ENCODE data around the gene ATG7.

Gene ATG7

DNA sequence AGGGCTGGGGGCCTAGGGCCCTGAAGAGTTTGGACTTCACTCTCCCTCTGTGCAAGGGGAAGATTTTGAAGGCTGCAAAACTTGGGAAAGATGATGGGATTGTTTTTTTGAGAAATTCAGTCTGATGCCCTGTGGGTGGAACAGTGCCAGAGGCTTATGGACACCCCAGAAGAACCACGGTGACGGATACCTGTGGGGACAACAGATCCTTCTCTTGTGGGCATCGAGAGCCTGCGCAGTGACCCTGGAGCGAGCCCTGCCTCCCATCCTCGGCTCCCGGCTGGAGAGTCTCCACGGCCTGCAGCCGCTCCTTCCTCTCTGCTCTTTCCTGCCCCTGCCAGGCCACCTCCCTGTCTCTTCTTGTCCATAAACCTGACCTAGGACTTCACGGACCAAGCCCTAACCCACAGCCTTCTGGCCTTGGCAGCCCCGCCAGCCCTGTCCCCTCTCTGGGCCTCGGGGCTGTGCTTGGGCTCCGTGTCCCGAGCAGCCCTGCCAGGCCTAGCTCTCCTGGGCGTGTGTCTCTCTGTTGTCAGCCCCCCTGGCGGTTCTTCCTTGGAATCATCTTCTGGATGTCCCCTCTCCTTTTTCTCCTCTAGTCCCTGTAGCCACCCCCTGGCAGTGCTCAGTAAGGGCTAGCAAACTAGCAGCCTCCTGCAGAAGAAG is 273.1 kb downstream of the ATG7 start:
- no peak overlapping the region for H3K4me2 ChIP-seq (ENCODE audit: low read depth, low read length, poor library complexity, severe bottlenecking)
- no peaks in the 10 kb centered on the region for H3K27me3 ChIP-seq (ENCODE audit: low read length)
- no peak overlapping the region for H3K27ac ChIP-seq (ENCODE audit: low read depth, low read length)
- H3K9me2 ChIP-seq (replicated peaks; ENCODE audit: insufficient read depth, low read length), result no peaks in the 10 kb centered on the region
- H3K4me3 ChIP-seq (ENCODE audit: insufficient read depth, low read length, poor library complexity, severe bottlenecking), result no peak overlapping the region
- no peaks in the 10 kb centered on the region for H3K79me2 ChIP-seq (ENCODE audit: insufficient read depth, low read length)
- no peak overlapping the region for H2AFZ ChIP-seq (ENCODE audit: low read depth, low read length, severe bottlenecking)
- no peak overlapping the region for H3K9ac ChIP-seq (ENCODE audit: low read length)
- H3F3A ChIP-seq (ENCODE audit: insufficient read depth), result peaks cover 11% of the 10 kb centered on the region; the same call in 1 of the 2 replicates
- H4K20me1 ChIP-seq (ENCODE audit: low read depth, low read length), result no peaks in the 10 kb centered on the region
- no peaks in the 10 kb centered on the region for H3K36me3 ChIP-seq (ENCODE audit: low read length)
- H3K9me3 ChIP-seq (ENCODE audit: insufficient read depth, low read length), result no peaks in the 10 kb centered on the region
- TF ChIP-seq, protein P1, sequence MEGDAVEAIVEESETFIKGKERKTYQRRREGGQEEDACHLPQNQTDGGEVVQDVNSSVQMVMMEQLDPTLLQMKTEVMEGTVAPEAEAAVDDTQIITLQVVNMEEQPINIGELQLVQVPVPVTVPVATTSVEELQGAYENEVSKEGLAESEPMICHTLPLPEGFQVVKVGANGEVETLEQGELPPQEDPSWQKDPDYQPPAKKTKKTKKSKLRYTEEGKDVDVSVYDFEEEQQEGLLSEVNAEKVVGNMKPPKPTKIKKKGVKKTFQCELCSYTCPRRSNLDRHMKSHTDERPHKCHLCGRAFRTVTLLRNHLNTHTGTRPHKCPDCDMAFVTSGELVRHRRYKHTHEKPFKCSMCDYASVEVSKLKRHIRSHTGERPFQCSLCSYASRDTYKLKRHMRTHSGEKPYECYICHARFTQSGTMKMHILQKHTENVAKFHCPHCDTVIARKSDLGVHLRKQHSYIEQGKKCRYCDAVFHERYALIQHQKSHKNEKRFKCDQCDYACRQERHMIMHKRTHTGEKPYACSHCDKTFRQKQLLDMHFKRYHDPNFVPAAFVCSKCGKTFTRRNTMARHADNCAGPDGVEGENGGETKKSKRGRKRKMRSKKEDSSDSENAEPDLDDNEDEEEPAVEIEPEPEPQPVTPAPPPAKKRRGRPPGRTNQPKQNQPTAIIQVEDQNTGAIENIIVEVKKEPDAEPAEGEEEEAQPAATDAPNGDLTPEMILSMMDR (IDR thresholded peaks at IDR 0.05; ENCODE audit: insufficient read depth, low read length, poor library complexity, severe bottlenecking), result no peak
- TF ChIP-seq EZH2phosphoT487 (conservative IDR thresholded peaks at IDR 0.05; ENCODE audit: low read length), result no peak

DNA sequence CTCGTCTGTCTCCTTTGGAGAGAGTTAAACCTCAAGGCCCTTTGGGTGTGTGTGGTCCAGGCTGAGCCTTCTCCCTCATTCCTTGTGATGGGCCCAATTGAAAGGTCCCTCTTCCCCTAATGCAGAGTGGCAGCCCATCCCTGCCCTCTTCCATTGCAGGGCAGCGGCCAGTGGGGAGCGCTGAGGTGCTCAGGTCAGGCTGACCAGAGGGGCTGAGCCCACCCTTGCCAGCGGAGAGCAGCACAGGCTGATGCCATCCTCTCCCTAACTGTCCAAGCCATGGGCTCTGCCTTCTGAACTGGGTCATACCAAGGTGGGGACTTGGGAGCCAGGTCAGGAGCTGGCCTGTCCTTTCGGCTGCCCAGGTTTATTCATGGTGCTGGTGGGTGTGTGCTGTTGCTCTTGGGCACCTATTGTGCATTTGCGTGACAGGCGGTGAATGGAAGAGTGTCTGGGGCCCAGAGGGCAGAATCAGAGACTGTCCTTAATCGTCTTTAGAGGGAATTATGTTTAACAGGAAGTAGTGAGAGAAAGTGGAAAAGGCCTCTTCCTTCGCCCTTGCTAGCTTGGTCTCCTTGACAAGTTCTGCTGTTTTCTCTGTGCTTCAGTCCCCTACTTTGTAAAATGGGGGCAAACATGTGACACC is 274.6 kb downstream of the ATG7 start:
- Histone ChIP-seq H3K79me2 (ENCODE audit: insufficient read depth, low read length) (no peaks in the 10 kb centered on the region), H3K9me2 (replicated peaks; ENCODE audit: insufficient read depth, low read length) (no peaks in the 10 kb centered on the region), H3K4me2 (ENCODE audit: low read depth, low read length, poor library complexity, severe bottlenecking) (no peak overlapping the region), H3K27ac (ENCODE audit: low read depth, low read length) (no peak overlapping the region), H3K9me3 (ENCODE audit: insufficient read depth, low read length) (no peaks in the 10 kb centered on the region), H3K4me3 (ENCODE audit: insufficient read depth, low read length, poor library complexity, severe bottlenecking) (no peak overlapping the region), H2AFZ (ENCODE audit: low read depth, low read length, severe bottlenecking) (no peak overlapping the region), H3K27me3 (ENCODE audit: low read length) (no peaks in the 10 kb centered on the region), H3K9ac (ENCODE audit: low read length) (no peak overlapping the region), H3K36me3 (ENCODE audit: low read length) (no peaks in the 10 kb centered on the region), H3F3A (ENCODE audit: insufficient read depth) (peaks cover 11% of the 10 kb centered on the region; the same call in 1 of the 2 replicates), H4K20me1 (ENCODE audit: low read depth, low read length) (no peaks in the 10 kb centered on the region)
- no peak for TF ChIP-seq EZH2phosphoT487 (conservative IDR thresholded peaks at IDR 0.05; ENCODE audit: low read length)
- TF ChIP-seq, protein P1 (IDR thresholded peaks at IDR 0.05; ENCODE audit: insufficient read depth, low read length, poor library complexity, severe bottlenecking), result no peak

- no peaks in the 10 kb centered on the region for H4K20me1 ChIP-seq (ENCODE audit: low read depth, low read length)
- no peaks in the 10 kb centered on the region for H3K27me3 ChIP-seq (ENCODE audit: low read length)
- no peak overlapping the region for H3K27ac ChIP-seq (ENCODE audit: low read depth, low read length)
- TF ChIP-seq, protein P1 (IDR thresholded peaks at IDR 0.05; ENCODE audit: insufficient read depth, low read length, poor library complexity, severe bottlenecking), result no peak
- TF ChIP-seq EZH2phosphoT487 (conservative IDR thresholded peaks at IDR 0.05; ENCODE audit: low read length), result no peak
- H3F3A ChIP-seq (ENCODE audit: insufficient read depth), result peaks cover 11% of the 10 kb centered on the region; the same call in 1 of the 2 replicates
- H3K79me2 ChIP-seq (ENCODE audit: insufficient read depth, low read length), result no peaks in the 10 kb centered on the region
- H2AFZ ChIP-seq (ENCODE audit: low read depth, low read length, severe bottlenecking), result no peak overlapping the region
- H3K4me2 ChIP-seq (ENCODE audit: low read depth, low read length, poor library complexity, severe bottlenecking), result no peak overlapping the region
- H3K9ac ChIP-seq (ENCODE audit: low read length), result no peak overlapping the region
- no peaks in the 10 kb centered on the region for H3K9me2 ChIP-seq (replicated peaks; ENCODE audit: insufficient read depth, low read length)
- H3K9me3 ChIP-seq (ENCODE audit: insufficient read depth, low read length), result no peaks in the 10 kb centered on the region
- H3K4me3 ChIP-seq (ENCODE audit: insufficient read depth, low read length, poor library complexity, severe bottlenecking), result no peak overlapping the region
- no peaks in the 10 kb centered on the region for H3K36me3 ChIP-seq (ENCODE audit: low read length)
These were observed 275.3 kb downstream of the ATG7 start for GRCh38 chr3:11547498-11547897.

Measured in SU-DHL-6 (cell line).